ENCODE measurements around the gene MALRD1.
A peak's percentile ranks its signal among the peaks of the same experiment; 100 is the strongest.
"Not testable (repeated sequence)": the region's sequence is repeated elsewhere in the genome, so short reads cannot be mapped to it uniquely, and the experiment has no call there.

MALRD1 gene

DNA sequence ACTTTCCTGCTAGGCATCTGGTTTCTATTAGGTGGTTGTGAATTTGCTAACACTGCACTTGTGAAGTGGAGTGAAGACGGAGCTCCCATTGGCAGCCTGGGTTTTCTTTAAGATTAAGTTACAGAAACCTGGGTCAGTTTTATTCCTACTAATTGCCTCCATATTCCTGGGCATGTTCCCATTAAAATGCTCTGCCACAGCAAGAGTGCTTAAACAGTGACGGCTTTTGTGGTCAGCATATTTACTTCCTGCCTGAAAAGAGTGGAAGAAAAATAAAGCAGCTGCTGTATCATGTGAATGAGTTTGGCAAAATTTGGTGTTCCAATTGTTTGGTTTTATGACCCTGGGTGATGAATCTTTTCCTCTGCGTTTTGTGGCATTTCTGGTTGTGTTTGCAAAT, 670.7 kb downstream of the MALRD1 start:
- peak; percentile 7 for DNase-seq

DNA sequence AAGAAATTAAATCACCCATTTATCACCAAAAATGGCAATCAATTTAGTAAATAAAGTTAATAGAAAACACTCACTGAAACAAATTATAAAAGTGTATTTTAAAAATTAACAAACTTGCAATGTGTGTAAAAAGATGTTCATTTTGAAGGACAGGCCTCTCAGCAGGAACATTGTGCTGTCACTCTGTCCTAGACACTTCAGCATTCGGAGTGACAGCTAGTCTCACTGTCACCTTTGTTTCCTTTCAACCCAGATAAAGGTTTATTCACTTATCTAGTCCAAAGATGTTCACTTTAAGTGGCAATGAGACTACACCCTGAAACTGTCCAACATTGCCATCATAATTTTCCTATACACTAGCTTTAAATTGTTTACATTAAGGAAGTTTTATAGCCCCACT, 675.7 kb downstream of the MALRD1 start:
- DNase-seq: no peak

DNA sequence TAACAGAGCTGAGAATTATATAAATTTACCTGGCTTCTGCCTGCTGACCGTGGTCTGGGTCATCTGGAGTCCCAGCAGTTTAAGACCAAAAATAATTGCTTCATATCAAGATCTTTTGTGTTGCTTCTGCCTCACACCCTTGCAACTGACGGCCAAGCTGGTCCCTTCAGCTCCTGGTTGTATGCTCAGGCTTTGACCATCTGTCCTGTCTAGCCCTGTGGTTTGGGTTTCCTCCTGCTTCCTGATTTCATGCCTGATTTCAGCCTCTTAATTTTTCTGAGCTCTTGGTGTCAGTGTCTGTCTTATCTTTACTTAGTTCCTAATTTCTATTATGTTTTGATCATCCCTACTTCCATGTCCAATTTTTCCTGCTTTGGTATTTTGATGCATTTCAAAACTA, 679.8 kb downstream of the MALRD1 start:
- DNase-seq: no peak

DNA sequence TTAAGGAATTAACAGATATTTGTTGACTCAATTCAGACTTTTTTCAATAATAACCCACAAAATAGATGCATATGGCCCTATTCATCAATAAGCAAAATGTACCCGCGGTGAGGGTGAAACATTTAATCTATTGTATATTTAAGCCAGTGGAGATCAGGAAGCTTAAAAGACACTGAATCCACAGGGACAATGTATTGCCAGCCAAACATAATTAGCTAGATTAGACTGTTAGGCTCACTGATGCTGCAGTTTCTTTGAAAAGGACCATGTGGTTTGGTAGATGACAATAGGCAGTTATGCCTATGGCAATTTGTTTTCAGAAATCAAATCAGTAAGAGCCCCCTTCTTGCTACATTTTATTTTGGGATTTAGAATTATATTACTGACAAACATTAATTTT, 680.4 kb downstream of the MALRD1 start:
- no peak for DNase-seq

DNA sequence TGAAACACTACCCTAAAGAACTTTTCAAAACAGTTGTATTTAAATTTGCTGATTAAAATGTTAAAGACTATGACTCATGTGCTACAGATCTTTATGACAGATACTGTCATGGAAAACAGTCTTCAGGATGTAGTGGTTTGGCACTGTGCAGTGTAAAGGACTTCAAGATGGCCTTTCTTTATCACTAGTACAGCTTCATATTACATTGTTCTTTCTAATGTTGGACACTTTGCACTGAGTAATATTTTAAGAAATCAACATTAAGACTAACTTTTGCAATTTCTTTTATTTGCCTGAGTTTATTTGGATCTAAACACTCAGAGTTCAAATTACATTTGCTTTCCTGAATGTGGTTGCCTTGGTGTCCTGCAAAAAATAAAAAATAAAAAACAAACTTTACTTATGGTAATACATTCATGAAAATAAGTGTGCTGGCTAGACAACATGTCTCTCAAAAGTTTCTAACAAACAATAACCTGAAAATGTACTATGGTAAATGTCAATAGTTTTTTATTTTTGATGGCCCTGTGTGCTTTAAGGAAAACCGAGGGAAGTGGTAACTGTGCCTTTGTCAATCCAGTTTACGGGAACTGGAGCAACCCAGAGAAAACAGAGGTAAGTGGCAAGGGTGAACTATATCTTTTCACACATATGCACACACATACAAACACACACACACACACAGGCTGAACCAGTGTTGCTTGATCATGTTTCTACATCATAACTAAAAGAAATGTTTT, 681.7 kb downstream of the MALRD1 start:
- DNase-seq: no peak

DNA sequence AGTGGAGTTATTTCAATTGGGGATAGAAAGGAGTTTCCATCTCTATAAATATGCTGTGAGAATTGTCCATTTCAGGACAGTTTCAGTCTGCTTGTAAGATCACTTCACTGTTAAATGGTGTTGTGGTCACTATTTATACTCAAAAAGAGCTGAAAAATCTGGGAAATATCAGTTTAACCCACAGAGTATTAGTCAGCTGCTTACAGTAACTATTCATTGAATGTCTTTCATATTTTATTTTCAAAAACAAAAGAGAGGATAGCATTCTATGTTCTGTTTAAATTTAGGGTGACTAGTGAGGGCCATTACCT, 682.3 kb downstream of the MALRD1 start:
- DNase-seq: no peak

DNA sequence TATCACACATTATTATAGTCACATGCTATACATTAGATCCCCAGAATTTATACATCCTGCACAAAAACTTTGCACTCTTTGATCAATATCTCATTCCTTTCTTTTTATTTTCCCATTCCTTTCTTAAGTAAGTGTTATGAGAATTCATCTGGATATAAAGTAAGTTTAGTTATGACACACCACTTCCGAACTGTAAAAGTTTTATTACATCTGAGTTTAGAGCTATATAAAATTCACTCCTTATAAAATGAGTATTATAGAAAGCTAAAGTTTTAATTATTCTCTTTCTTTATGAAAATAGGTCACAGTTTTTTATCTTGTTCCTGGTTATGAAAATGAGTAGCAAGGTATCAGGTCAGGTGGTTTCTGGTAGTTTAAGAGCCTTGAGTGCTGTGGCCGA, 683.0 kb downstream of the MALRD1 start:
- DNase-seq: no peak

DNA sequence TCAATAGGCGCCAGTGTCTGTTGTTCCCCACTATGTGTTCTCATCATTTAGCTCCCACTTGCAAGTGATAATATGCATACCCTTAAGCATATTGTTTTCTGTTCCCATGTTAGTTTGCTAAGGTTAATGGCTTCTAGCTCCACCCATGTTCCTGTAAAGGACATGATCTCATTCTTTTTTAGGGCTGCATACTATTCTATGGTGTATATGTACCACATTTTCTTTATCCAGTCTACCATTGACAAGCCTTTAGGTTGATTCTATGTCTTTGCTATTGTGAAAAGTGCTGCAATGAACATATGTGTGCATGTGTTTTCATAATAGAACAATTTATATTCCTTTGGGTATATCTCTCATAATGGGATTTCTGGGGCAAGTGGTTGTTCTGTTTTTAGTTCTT, 689.8 kb downstream of the MALRD1 start:
- no peak for DNase-seq

DNA sequence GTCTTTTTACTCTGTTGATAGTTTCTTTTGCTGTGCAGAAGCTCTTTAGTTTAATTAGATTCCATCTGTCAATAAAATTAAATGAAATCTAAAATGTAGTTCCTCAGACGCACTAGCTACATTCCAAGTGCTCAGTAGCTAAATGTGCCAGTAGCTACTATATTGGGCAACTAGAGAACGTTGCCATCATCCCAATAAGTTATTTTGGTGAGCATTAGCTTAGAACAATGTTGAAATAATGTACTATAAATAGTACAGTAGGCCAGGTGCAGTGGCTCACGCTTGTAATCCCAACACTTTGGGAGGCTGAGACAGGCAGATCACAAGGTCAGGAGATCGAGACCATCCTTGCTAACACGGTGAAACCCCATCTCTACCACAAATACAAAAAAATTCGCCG, 690.6 kb downstream of the MALRD1 start:
- not testable (repeated sequence) for DNase-seq

DNA sequence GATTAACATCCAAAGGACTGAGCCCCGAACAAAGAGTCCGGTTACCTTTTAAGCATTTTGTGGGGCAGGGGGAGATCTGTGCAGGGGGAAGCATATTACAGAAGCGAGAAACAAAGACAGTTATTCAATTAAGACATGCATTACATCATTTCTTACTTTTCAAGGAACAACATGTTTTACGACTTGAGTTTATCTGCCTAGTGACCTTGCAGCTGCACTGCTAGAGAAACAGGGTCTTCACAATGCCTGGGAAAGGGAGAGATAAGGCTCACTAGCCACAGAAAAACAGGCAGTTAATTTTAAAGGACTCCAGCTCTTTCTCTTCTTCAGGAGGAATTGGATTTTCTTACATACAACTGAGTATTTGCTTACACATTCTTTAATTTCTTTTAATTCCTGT, 693.5 kb downstream of the MALRD1 start:
- DNase-seq: not testable (repeated sequence)

DNA sequence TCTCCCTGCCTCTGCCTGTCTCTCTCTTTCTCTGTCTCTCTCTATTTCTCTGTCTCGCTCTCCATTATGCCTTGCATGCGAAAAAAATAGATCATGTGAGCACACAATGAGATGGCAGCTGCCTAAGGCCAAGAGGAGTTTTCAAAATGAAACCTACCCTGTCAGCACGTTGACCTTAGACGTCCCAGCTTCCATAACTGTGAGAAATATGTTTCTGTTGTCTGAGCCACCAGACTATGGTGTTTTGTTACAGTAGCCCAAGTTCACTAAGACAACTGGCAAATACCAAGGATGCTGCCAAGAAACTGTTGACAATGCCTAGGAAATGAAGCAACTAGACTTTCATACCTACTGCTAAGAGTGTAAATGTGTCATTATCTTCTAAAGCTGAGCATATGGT, 697.1 kb downstream of the MALRD1 start:
- no peak for DNase-seq

DNA sequence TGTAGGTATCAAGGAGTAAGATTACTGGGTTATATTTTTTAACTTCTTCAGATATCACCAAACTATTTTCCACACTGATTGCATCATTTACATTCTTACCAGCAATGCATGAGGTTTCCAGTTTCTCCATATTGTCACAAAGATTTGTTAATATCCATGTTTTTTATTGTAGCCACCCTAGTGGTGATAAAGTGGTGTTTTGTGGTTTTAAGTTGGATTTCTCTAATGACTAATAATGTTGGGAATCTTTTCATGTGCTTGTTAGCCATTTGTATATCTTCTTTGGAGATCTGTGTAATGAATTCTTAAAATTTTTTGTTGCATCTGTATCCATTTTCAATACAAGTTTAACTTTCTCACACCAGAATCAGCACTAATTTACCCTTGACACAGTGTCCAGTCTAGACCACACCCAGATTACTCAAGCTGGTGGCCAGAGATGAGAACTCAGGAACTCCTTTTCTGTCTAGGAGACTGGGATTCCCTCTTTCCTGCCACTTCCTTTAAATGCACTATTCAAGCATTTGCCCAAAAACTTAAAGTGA, 700.7 kb downstream of the MALRD1 start:
- no peak for DNase-seq

DNA sequence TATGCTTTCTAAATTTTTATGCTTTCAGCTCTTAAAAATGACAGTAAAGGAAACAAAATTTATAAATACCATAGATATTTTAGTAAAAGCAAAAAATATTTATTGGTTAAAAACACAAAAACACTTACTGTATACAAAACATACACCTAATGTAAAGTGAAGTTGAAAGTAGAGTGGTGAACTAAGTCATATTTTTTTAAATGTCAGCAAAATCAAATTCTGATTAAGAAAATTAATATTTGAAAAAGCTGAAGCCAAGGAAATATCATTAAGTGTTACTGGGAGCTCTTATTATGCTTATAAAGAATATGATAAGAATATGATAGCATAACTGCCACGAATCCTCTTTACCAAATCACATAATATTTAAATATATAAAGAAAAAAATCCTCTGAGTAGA, 702.4 kb downstream of the MALRD1 start:
- no peak for DNase-seq

DNA sequence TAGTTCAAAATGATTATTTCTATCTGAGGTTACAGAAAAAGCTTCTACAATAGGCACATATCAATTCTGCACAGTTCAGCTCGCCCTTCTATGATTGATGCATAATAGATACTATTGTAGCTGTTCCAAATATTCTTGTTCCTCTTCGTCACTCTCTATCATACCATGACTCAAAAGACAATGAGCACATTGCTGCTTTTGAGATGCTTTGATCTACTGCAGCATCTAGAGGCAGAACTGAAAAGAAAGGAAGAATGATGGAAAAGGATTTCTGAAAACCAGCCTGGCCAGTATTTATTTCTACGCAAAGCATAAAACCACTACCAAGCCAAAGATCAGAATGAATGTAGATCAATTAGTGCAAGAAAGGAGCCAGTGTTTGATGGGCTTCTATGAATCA, 708.3 kb downstream of the MALRD1 start:
- DNase-seq: no peak

DNA sequence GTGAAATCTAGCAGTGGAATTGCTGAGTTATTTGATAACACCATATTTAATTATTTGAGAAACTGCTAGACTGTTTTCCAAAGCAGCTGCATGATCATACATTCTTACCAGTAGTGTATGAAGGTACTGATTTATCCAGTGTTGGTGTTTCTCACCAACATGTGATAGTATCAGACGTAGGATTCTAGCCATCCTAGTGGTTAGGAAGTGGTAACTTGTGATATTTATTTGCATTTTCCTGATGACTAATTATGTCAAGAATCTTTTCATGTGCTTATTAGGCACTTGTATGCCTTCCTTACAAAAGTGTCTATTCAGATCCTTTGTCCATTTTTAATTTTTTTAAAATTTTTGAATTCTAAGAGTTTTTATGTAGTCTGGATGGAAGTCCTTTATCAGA, 713.4 kb downstream of the MALRD1 start:
- DNase-seq: no peak

DNA sequence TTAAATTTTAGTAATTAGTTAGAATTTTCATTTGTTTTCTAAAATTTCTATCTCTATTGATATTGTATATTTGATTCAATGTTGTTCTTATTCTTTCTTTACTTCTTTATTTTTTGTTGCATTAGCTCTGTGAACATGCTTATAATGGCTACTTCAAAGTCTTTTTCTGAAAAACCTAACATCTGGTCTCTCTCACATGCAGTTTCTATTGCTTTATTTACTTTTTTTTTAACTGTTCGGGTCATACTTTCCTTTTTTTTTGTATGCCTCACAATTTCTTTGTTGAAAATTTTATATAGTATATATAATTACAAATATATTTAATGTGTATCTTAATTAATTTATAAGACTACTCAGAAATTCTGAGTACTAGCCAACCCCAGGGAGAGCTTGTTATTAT, 715.5 kb downstream of the MALRD1 start:
- no peak for DNase-seq

DNA sequence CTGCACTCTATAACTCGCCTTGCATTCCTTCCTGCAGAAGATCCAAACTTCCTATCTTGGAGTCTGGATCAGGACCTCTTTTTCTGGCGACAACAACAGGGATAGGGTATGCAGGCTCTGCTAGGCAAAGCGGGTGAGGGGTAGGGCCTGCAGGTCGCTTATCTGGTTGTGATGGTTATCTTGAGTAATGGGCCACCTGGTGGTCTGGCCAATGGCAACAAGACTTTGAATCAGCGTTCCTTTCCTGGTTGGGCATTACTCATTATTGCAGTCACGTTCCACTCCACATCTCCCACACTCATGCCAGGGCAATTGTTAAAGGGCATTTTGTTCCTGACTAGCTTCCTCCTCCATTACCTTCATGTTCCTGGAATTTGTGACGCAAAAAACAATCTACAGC, 719.3 kb downstream of the MALRD1 start:
- DNase-seq: no peak

DNA sequence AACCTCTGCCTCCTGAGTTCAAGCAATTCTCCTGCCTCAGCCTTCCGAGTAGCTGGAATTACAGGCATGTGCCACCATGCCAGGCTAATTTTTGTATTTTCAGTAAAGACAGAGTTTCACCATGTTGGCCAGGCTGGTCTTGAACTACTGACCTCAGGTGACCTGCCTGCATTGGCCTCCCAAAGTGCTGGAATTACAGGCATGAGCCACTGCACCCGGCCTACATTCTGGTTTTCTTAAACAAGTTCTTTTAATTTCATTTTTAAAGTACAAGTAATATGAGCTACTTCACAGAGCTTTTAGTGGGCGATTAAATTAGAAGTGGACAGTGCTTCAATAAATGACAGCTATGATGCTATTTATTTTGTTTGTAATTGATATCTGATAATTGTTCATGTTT, 721.2 kb downstream of the MALRD1 start:
- not testable (repeated sequence) for DNase-seq

DNA sequence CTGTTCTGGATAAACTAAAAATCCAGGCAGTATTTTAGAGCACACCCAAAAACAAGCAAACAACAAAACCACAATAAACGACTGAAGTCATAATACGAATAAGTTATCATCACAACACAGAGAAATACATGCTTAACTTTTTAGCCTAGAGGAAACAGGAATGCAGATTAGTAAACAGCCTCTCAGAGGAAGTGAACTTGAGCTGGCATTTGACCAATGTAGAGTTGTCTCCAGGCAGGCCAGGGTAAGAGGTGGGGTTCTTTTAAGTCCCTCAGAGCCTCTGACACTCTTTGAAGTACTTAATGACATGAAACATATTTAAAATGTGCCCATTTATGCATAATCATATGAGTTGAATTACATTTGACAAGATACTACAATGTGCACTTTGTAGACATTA, 724.4 kb downstream of the MALRD1 start:
- DNase-seq: no peak

DNA sequence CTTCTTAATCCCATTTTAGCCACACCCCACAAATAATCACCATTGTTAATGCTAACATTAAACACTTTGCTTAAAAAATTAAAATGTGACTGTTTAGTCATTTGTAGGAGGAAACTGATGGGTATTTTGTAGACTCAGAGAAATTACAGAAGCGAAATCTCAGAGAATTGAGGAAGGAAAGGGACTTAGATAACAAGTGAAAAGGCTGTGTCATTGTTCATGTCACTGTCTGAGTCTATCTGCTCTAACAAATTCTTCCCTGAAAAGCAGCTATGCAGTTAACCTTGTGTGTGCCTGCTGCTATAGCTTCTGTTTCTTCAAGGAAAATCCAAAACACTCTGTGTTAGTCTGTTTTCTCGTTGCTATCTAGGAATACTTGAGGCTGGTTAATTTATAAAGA, 726.7 kb downstream of the MALRD1 start:
- no peak for DNase-seq

DNA sequence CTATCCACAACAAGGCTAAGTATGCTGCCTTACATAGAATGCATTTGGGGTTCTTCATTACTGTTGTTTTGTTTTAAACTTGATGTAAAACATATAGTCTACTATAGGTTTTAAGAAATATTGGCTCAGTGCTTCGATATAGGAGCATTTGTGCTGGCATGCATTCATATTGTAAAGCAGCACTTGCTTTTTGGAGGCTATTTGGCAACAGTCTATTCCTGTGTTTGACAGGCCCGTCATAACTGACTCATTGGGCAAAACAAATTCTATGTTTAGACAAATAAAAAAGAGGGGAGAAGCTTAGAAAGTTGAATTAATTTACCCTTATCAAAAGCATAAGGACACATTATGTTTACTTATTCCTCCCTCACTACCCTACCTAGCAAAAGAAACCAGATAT, 729.2 kb downstream of the MALRD1 start:
- no peak for DNase-seq

DNA sequence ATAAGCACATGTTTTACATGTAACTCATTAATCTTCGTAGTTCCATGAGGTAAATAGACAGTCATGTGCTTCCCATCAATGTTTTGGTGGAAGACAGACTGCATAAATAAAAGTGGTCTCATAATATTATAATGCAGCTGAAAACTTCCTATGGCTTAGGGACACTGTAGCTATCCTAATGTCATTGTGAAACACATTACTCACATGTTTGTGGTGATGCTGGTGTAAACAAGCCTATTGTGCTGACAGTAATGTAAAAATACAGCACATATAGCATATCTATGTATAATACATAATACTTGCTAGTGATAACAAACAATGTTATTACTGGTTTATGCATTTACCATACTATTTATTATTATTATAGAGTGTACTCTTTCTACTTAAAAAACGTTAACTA, 730.4 kb downstream of the MALRD1 start:
- no peak for DNase-seq

DNA sequence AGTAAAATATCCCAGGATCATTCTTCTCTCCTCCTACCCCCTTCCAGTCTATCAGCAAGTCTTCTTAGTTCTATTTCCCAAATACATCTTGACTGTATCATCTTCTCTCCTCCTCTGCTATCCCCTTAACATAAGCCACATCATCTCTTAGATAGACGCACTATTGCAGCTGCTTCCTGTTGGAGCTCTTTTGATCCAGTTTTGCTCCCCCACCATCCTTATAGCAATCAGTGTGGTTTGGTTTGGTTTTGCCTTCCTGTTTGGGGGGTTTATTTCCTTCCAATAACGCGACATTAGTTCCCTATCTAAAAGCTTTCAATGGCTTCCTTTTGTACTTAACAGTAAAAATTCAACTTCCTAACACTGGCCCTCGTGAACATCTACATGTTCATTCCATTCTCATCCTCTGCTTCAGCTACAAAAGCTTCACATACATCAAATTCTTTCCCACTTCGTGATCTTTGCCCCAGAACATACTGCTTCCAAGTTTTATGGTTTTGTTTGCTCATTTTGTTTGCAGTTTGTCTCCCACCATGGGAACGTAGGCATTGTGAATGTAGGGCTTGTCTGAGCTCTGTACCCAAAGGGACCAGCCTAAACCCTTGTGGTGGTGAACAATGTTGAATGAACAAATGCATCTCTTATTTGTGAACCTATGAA, 734.0 kb downstream of the MALRD1 start:
- no peak for DNase-seq

DNA sequence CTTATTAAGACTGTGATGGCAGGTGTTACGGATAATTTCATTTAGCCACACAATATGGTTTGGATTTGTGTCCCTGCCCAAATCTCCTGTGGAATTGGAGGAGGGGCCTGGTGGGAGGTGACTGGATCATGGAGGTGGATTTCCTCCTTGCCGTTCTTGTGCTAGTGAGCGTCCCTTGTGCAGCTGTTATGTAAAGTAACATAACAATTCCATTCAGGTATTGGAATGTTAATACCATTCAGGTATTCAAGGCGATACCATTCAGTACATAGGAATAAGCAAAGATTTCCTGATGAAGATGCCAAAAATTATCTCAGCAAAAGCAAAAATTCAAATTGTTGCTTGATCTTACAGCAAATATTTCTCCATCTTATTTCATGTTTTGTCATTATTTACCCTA, 735.1 kb downstream of the MALRD1 start:
- no peak for DNase-seq
